ENCODE results near the gene ZC3H10. TPM values are rescaled to one million over a fixed set of nuclear protein-coding genes. Genes with fewer than 3 reads are reported as not detected.
A peak's percentile ranks its signal among the peaks of the same experiment; 100 is the strongest.

Gene ZC3H10
- total and polyA plus RNA-seq, 2 of the 13 experiments (the other 11 are each of a cell fraction or from before 2014, with no cell fraction given): 0.70 to 2.3 TPM

DNA sequence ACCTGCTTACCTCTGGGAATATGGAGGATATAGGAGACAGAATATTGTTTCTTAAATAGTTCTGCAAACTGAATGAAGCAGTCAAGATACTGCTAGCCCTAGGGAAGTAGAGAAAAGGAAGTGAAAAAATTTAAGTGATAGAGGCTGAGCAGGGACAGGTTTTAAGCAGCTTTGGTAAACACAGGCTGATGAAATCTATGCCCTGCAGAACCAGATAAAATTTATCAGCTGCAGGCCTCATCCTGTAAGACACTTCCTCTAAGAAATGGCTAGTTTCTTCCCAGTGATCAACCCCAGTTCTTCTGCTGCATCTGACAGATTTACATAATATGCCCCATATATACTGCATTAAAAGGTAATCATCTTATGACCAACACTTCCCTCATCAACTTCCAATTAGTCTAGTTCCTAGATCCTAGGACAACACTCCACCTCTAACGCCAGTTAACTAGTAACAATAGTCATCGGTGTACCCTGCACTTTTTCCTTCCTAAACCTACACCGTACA lies 8.7 kb downstream of the ZC3H10 start:
- Histone ChIP-seq H3K4me3 (replicated peaks in 1 of 3; ENCODE audit: insufficient read depth in 1 of 3, low read depth in 2 of 3, low read length in 3 of 3) (peak overlapping the region; percentile 52 to 89 (median 61); a peak in 5 of 6 replicates), H2AFZ (ENCODE audit: low read length) (no peak overlapping the region), H3K27me3 (ENCODE audit: control insufficient read depth in 1 of 2, insufficient read depth in 2 of 2, low read length in 2 of 2) (no peaks in the 10 kb centered on the region), H3K9me3 (ENCODE audit: low read length) (no peaks in the 10 kb centered on the region), H3K4me2 (ENCODE audit: low read depth, low read length) (peak overlapping the region; percentile 87), H3K79me2 (ENCODE audit: insufficient read depth, low read length) (peaks cover 17% of the 10 kb centered on the region), H3K36me3 (replicated peaks in 1 of 2; ENCODE audit: control insufficient read depth in 1 of 2, insufficient read depth in 2 of 2, low read length in 2 of 2) (peaks cover 6 to 16% of the 10 kb centered on the region in 2 experiments), H3K9ac (ENCODE audit: insufficient read depth, low read depth, low read length) (peak overlapping the region; percentile 78; the same call in 1 of the 2 replicates), H4K20me1 (ENCODE audit: insufficient read depth, low read length) (no peaks in the 10 kb centered on the region), H3K27ac (ENCODE audit: extremely low read length, insufficient read depth, low read length) (peak overlapping the region; percentile 65), H3K4me1 (ENCODE audit: insufficient read depth, low read length) (peaks cover 74% of the 10 kb centered on the region)
- DNase-seq (ENCODE audit: low spot score) (no peak), FAIRE-seq (no peak), ATAC-seq (no peak)
- ChIA-PET POLR2A (interaction anchor here (0.9 to 3.8 kb wide), 8 partner anchors 8 to 63 kb away, joined by 3 to 58 read pairs (median 18); partner anchors contain the start of genes MYL6, MYL6B, RPL41 and SMARCC2), CTCF (ENCODE audit: low intra/inter-chr PET ratio, low total read pairs) (interaction anchor here (1.2 to 4.2 kb wide), 3 partner anchors 25 to 96 kb away, joined by 3 to 24 read pairs (median 5); partner anchors contain the start of genes MYL6B and SMARCC2)
- WGBS (ENCODE audit: low lambda C conversion rate): 21% methylated on average over 3 of the region's 3 CpGs
- intact Hi-C loops (cut with micrococcal nuclease; ENCODE audit: unreplicated experiment): loop anchor here (1.0 to 2.0 kb wide), 3 partner anchors 25 to 62 kb away; partner anchors contain the start of genes MYL6 and SMARCC2
- in situ Hi-C loops (cut with HindIII; ENCODE audit: extremely low pct_ligation_motif_present, low pct_unique_long_range_greater_than_20kb): loop anchor here (5.0 kb wide), 1 partner anchor 61 kb away; the partner anchor contains the start of gene SMARCC2
- BruUV-seq (replicated peaks): no TSS peak
- no peak for TF ChIP-seq GABPB1 (CRISPR knock-in tag; IDR thresholded peaks at IDR 0.05)
- TF ChIP-seq, protein P1, sequence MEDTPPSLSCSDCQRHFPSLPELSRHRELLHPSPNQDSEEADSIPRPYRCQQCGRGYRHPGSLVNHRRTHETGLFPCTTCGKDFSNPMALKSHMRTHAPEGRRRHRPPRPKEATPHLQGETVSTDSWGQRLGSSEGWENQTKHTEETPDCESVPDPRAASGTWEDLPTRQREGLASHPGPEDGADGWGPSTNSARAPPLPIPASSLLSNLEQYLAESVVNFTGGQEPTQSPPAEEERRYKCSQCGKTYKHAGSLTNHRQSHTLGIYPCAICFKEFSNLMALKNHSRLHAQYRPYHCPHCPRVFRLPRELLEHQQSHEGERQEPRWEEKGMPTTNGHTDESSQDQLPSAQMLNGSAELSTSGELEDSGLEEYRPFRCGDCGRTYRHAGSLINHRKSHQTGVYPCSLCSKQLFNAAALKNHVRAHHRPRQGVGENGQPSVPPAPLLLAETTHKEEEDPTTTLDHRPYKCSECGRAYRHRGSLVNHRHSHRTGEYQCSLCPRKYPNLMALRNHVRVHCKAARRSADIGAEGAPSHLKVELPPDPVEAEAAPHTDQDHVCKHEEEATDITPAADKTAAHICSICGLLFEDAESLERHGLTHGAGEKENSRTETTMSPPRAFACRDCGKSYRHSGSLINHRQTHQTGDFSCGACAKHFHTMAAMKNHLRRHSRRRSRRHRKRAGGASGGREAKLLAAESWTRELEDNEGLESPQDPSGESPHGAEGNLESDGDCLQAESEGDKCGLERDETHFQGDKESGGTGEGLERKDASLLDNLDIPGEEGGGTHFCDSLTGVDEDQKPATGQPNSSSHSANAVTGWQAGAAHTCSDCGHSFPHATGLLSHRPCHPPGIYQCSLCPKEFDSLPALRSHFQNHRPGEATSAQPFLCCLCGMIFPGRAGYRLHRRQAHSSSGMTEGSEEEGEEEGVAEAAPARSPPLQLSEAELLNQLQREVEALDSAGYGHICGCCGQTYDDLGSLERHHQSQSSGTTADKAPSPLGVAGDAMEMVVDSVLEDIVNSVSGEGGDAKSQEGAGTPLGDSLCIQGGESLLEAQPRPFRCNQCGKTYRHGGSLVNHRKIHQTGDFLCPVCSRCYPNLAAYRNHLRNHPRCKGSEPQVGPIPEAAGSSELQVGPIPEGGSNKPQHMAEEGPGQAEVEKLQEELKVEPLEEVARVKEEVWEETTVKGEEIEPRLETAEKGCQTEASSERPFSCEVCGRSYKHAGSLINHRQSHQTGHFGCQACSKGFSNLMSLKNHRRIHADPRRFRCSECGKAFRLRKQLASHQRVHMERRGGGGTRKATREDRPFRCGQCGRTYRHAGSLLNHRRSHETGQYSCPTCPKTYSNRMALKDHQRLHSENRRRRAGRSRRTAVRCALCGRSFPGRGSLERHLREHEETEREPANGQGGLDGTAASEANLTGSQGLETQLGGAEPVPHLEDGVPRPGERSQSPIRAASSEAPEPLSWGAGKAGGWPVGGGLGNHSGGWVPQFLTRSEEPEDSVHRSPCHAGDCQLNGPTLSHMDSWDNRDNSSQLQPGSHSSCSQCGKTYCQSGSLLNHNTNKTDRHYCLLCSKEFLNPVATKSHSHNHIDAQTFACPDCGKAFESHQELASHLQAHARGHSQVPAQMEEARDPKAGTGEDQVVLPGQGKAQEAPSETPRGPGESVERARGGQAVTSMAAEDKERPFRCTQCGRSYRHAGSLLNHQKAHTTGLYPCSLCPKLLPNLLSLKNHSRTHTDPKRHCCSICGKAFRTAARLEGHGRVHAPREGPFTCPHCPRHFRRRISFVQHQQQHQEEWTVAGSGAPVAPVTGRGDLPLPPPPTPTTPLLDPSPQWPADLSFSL (CRISPR knock-in tag; IDR thresholded peaks at IDR 0.05): no peak
- TF ChIP-seq RARA (CRISPR knock-in tag; IDR thresholded peaks at IDR 0.05): no peak
- no peak for TF ChIP-seq BRD4 (CRISPR knock-in tag; IDR thresholded peaks at IDR 0.05)
- TF ChIP-seq, protein P2, sequence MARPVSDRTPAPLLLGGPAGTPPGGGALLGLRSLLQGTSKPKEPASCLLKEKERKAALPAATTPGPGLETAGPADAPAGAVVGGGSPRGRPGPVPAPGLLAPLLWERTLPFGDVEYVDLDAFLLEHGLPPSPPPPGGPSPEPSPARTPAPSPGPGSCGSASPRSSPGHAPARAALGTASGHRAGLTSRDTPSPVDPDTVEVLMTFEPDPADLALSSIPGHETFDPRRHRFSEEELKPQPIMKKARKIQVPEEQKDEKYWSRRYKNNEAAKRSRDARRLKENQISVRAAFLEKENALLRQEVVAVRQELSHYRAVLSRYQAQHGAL (CRISPR knock-in tag; IDR thresholded peaks at IDR 0.05; ENCODE audit: not compliant biosample characterization): no peak
- no peak for TF ChIP-seq NONO (IDR thresholded peaks at IDR 0.05)
- TF ChIP-seq NONO (CRISPR knock-in tag; conservative IDR thresholded peaks at IDR 0.05): 0 out of 2 replicates have a peak, but pooled peaks have one; percentile 14
- no peak for TF ChIP-seq ZFP36 (IDR thresholded peaks at IDR 0.05; ENCODE audit: borderline replicate concordance, low read depth, low read length, partially characterized antibody)
- 0 out of 2 replicates have a peak, but pooled peaks have one; percentile 8 for TF ChIP-seq ZSCAN25 (CRISPR knock-in tag; IDR thresholded peaks at IDR 0.05)
- 0 out of 2 replicates have a peak, but pooled peaks have one; percentile 8 for TF ChIP-seq SP4 (CRISPR knock-in tag; IDR thresholded peaks at IDR 0.05)
- no peak for TF ChIP-seq MBD4 (IDR thresholded peaks at IDR 0.05; ENCODE audit: borderline replicate concordance, low read length)
- no peak for TF ChIP-seq ZFP36L2 (CRISPR knock-in tag; IDR thresholded peaks at IDR 0.05)
- TF ChIP-seq, protein P3, sequence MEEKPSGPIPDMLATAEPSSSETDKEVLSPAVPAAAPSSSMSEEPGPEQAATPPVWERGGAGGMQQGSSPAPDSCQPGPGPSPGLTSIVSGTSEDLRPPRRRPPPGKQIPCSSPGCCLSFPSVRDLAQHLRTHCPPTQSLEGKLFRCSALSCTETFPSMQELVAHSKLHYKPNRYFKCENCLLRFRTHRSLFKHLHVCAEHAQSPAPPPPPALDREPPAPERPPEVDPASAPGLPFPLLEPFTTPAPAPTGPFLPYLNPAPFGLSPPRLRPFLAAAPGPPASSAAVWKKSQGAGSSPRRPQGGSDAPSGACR (CRISPR knock-in tag; IDR thresholded peaks at IDR 0.05): no peak
- no peak for TF ChIP-seq BORCS8-MEF2B (CRISPR knock-in tag; IDR thresholded peaks at IDR 0.05)

All from HepG2 (cell line).